ENCODE data around the gene CDH24. TPM values are rescaled to one million over a fixed set of nuclear protein-coding genes. Genes with fewer than 3 reads are reported as not detected.

The CDH24 gene
- total RNA-seq, 2 donors from 2014 or later = 16.9 to 17.2 TPM

DNA sequence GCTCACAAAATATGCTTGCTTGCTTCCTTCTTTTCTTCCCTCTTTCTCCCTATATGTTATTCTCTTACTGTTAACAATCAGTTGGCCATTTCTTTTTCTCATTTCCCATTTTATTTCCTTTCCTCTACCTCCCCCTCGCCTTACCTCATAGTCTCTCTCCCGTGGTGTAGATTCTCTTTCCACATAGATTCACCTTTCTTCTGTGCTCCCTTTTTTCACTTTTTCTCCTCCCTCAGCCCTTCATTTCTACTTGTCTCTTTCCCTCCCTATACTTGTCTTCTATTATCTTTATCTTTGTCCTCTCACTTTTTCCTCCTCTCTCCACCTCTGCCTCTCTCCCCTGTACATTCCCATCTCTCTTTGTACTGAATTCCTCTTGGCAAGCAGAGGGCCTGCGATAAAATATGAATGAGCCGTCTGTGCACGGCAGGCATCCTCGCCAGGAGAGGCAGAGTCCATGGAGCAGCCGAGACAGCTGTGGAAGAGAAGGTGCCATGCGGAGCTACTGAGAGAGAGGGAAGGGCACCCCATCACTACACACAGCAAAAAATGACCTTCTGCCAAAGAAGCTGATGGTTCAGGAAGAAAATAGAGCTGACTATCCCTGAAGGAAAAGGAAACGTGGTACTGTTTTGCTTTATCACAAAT is 59.5 kb downstream of the CDH24 start:
- no peak overlapping the region for H3K4me3 Mint-ChIP-seq
- H3K27ac ChIP-seq (ENCODE audit: low read depth, low read length) = no peak overlapping the region
- H3K27me3 ChIP-seq (ENCODE audit: control insufficient read depth, insufficient read depth, low read length, poor library complexity, severe bottlenecking) = no peaks in the 10 kb centered on the region
- no peaks in the 10 kb centered on the region for H3K9me3 Mint-ChIP-seq
- no peaks in the 10 kb centered on the region for H3K36me3 Mint-ChIP-seq (ENCODE audit: low read depth)
- H3K4me3 ChIP-seq (ENCODE audit: low read length) = no peak overlapping the region
- H3K9me3 ChIP-seq (ENCODE audit: control insufficient read depth, low read length) = no peaks in the 10 kb centered on the region
- no peaks in the 10 kb centered on the region for H3K27me3 Mint-ChIP-seq (ENCODE audit: insufficient read depth)
- no peaks in the 10 kb centered on the region for H3K36me3 ChIP-seq (ENCODE audit: control insufficient read depth, insufficient read depth, low read length)
- peaks cover 15% of the 10 kb centered on the region for H3K4me1 ChIP-seq (ENCODE audit: control insufficient read depth, insufficient read depth, low read length)
- no peak overlapping the region for H3K27ac Mint-ChIP-seq
- no peak overlapping the region for H3K9ac ChIP-seq (ENCODE audit: extremely low read depth, low read length, poor library complexity, severe bottlenecking)
- WGBS, 2 experiments (ENCODE audit: insufficient coverage in 1 of 2, insufficient read length in 1 of 2) = 91 to 96% methylated on average over 3 to 8 of the region's 9 CpGs
- no peak for DNase-seq
- TF ChIP-seq, protein P1, sequence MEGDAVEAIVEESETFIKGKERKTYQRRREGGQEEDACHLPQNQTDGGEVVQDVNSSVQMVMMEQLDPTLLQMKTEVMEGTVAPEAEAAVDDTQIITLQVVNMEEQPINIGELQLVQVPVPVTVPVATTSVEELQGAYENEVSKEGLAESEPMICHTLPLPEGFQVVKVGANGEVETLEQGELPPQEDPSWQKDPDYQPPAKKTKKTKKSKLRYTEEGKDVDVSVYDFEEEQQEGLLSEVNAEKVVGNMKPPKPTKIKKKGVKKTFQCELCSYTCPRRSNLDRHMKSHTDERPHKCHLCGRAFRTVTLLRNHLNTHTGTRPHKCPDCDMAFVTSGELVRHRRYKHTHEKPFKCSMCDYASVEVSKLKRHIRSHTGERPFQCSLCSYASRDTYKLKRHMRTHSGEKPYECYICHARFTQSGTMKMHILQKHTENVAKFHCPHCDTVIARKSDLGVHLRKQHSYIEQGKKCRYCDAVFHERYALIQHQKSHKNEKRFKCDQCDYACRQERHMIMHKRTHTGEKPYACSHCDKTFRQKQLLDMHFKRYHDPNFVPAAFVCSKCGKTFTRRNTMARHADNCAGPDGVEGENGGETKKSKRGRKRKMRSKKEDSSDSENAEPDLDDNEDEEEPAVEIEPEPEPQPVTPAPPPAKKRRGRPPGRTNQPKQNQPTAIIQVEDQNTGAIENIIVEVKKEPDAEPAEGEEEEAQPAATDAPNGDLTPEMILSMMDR (conservative IDR thresholded peaks at IDR 0.05) = no peak
- peaks cover 31% of the 10 kb centered on the region for H3K4me1 Mint-ChIP-seq

Other genes with a start within 250 kb of the CDH24 start
- 10 to 100 TPM; 16.7 to 17.0 TPM for gene SLC7A7, start 242.1 kb downstream of the CDH24 start, total RNA-seq
- gene MRPL52, start 227.6 kb downstream of the CDH24 start, total RNA-seq = 100 to 1,000 TPM; 192 to 204 TPM
- gene MMP14, start 220.9 kb downstream of the CDH24 start, total RNA-seq = 100 to 1,000 TPM; 181 to 220 TPM
- gene LRP10, start 185.8 kb downstream of the CDH24 start, total RNA-seq = 10 to 100 TPM; 28.9 to 41.5 TPM
- 1 to 10 TPM in 1 of 2 donors, under 1 TPM in 1; 0.77 to 1.2 TPM for gene REM2, start 174.3 kb downstream of the CDH24 start, total RNA-seq
- 10 to 100 TPM; 52.0 to 68.6 TPM for gene RBM23, start 138.4 kb downstream of the CDH24 start, total RNA-seq
- 100 to 1,000 TPM; 111 to 112 TPM for gene PRMT5, start 128.1 kb downstream of the CDH24 start, total RNA-seq
- 10 to 100 TPM; 43.2 to 57.1 TPM for gene HAUS4, start 100.4 kb downstream of the CDH24 start, total RNA-seq
- 10 to 100 TPM; 34.2 to 51.4 TPM for gene AJUBA, start 75.0 kb downstream of the CDH24 start, total RNA-seq
- gene C14orf93, start 47.4 kb downstream of the CDH24 start, total RNA-seq = 1 to 10 TPM; 7.0 to 9.4 TPM
- 100 to 1,000 TPM; 227 to 257 TPM for gene PSMB5, start 22.6 kb downstream of the CDH24 start, total RNA-seq
- gene PSMB11, start 15.3 kb downstream of the CDH24 start, total RNA-seq = not detected
- 100 to 1,000 TPM; 314 to 367 TPM for gene ACIN1, start 37.6 kb upstream of the CDH24 start, total RNA-seq
- 10 to 100 TPM; 76.7 to 82.9 TPM for gene C14orf119, start 38.0 kb upstream of the CDH24 start, total RNA-seq
- 1 to 10 TPM in 1 of 2 donors, under 1 TPM in 1; 0.64 to 1.4 TPM for gene CIROP, start 47.5 kb upstream of the CDH24 start, total RNA-seq
- not detected for gene CEBPE, start 61.7 kb upstream of the CDH24 start, total RNA-seq
- 10 to 100 TPM; 47.6 to 48.9 TPM for gene SLC7A8, start 126.1 kb upstream of the CDH24 start, total RNA-seq
- not detected for gene RNF212B, start 180.4 kb upstream of the CDH24 start, total RNA-seq
- 10 to 100 TPM; 23.8 to 32.0 TPM for gene HOMEZ, start 228.6 kb upstream of the CDH24 start, total RNA-seq
- 1 to 10 TPM; 5.7 to 6.5 TPM for gene PPP1R3E, start 245.3 kb upstream of the CDH24 start, total RNA-seq
- gene BCL2L2, start 249.3 kb upstream of the CDH24 start, total RNA-seq = 10 to 100 TPM; 21.9 to 29.5 TPM